ENCODE data around the gene LRRK2. TPM values are rescaled to one million over a fixed set of nuclear protein-coding genes. Genes with fewer than 3 reads are reported as not detected.

The LRRK2 gene
- total RNA-seq, result under 0.01 and 0.52 TPM in 2 replicates

GRCh38 chr12:40224439-40225291, at the start of gene LRRK2:
TSS of gene LRRK2 (plus strand) at chr12:40224997. CDS start at chr12:40225132, 135 bp downstream.

Other genes starting within 250 kb of the LRRK2 start
- 7.9 and 12.4 TPM in 2 replicates for gene SLC2A13, start 118.9 kb upstream of the LRRK2 start, total RNA-seq